Endothelial cell of umbilical vein (primary cell): ENCODE results near the gene BPHL. TPM values are rescaled to one million over a fixed set of nuclear protein-coding genes. Genes with fewer than 3 reads are reported as not detected.

Source experiments
- BruUV-seq: library from RNA; stranded (reverse); fragments of 400-500 nt; replicated peaks from 2 replicates; lab custom pipeline; 2021; lab: Mats Ljungman, UMichigan
- CTCF ChIA-PET: fragments of 300-600, 350-600 bp; sonication (Branson Sonifier 250); formaldehyde crosslinking; loops from one replicate; lab custom pipeline; 2021; ENCODE audit warnings: antibody characterized with exemption, inconsistent platforms; lab: Charles Lee
- POLR2A ChIA-PET: fragments of 300-600, 350-600 bp; sonication (Branson Sonifier 250); formaldehyde crosslinking; loops from one replicate; lab custom pipeline; 2021; ENCODE audit warnings: antibody characterized with exemption, inconsistent platforms; lab: Charles Lee
- DNase-seq: peaks from one replicate; pipeline ENCODE4 v3.0.0-alpha.2; 2011; ENCODE audit warnings: low read depth, low spot score
- FAIRE-seq: peaks from 2 replicates; lab custom pipeline; 2011; peaks lifted over from hg19 to GRCh38; lab: Jason Lieb, UNC
- H2AFZ ChIP-seq: 2 replicates; pipeline ENCODE4 v1.6.0; 2012; ENCODE audit warnings: low read depth, low read length, control low read depth, inconsistent platforms
- H3K27ac ChIP-seq: 2 replicates; pipeline ENCODE4 v1.5.1; 2011; ENCODE audit warnings: low read depth, mild to moderate bottlenecking, control low read depth, low read length, moderate library complexity; ENCODE audit not compliant: insufficient read depth
- H3K27me3 ChIP-seq, 2 experiments: 2 replicates each; pipeline versions ENCODE4 v1.6.0 to v1.6.1; 2011; ENCODE audit warnings: low read length in 2 of 2, mixed read lengths in 1 of 2; ENCODE audit not compliant: control insufficient read depth in 2 of 2, insufficient read depth in 2 of 2
- H3K36me3 ChIP-seq, 2 experiments: 2 replicates in 1 of 2; 3 replicates in 1 of 2; pipeline ENCODE4 v1.5.1; 2011; ENCODE audit warnings: low read length in 2 of 2, mild to moderate bottlenecking in 1 of 2, moderate library complexity in 1 of 2; ENCODE audit not compliant: control insufficient read depth in 2 of 2, insufficient read depth in 2 of 2; ENCODE audit errors: extremely low read depth in 1 of 2
- H3K4me1 ChIP-seq: 3 replicates; pipeline ENCODE4 v1.5.1; 2011; ENCODE audit warnings: mild to moderate bottlenecking, low read length; ENCODE audit not compliant: control insufficient read depth, insufficient read depth; ENCODE audit errors: extremely low read depth
- H3K4me2 ChIP-seq: 2 replicates; pipeline ENCODE4 v1.6.1; 2011; ENCODE audit warnings: low read length, control low read depth, mixed read lengths; ENCODE audit not compliant: insufficient read depth
- H3K4me3 ChIP-seq, 3 experiments: fragments of 200-600 bp in 1 of 3; sonication (generic), shearing (Covaris generic) in 1 of 3; replicated peaks in 1 of 3; 2 replicates each; pipeline ENCODE4 v1.5.1; 2011 to 2016; ENCODE audit warnings: control low read depth in 3 of 3, low read length in 3 of 3, mild to moderate bottlenecking in 2 of 3, inconsistent platforms in 1 of 3, low read depth in 1 of 3, moderate library complexity in 1 of 3; ENCODE audit not compliant: insufficient read depth in 1 of 3
- H3K79me2 ChIP-seq: 2 replicates; pipeline ENCODE4 v1.6.0; 2012; ENCODE audit warnings: low read length, inconsistent platforms; ENCODE audit not compliant: control insufficient read depth, insufficient read depth
- H3K9ac ChIP-seq: replicated peaks from 2 replicates; pipeline ENCODE3; 2011; ENCODE audit warnings: low read length, control low read depth; ENCODE audit not compliant: insufficient read depth; ENCODE audit errors: extremely low read depth
- H3K9me1 ChIP-seq: replicated peaks from 3 replicates; pipeline ENCODE4 v1.6.0; 2011; ENCODE audit warnings: mild to moderate bottlenecking, low read length; ENCODE audit not compliant: control insufficient read depth, insufficient read depth; ENCODE audit errors: extremely low read depth
- H3K9me3 ChIP-seq: replicated peaks from 2 replicates; pipeline ENCODE4 v1.5.1; 2012; ENCODE audit warnings: low read length, inconsistent platforms; ENCODE audit not compliant: control insufficient read depth, insufficient read depth
- H4K20me1 ChIP-seq: replicated peaks from 2 replicates; pipeline ENCODE3; 2011; ENCODE audit warnings: mild to moderate bottlenecking, low read length; ENCODE audit not compliant: control insufficient read depth, insufficient read depth; ENCODE audit errors: extremely low read depth
- EZH2 ChIP-seq: IDR thresholded peaks from 2 replicates; pipeline ENCODE4 v1.6.1; 2012; ENCODE audit warnings: borderline replicate concordance, low read depth, mild to moderate bottlenecking, moderate library complexity, low read length, inconsistent platforms; ENCODE audit not compliant: severe bottlenecking
- FOS ChIP-seq: IDR thresholded peaks from 2 replicates; pipeline ENCODE4 v1.6.1; 2011; ENCODE audit warnings: mild to moderate bottlenecking, low read length, moderate library complexity, borderline replicate concordance; ENCODE audit not compliant: insufficient read depth
- GATA2 ChIP-seq: IDR thresholded peaks from 2 replicates; pipeline ENCODE4 v1.7.0; 2011; ENCODE audit warnings: low read depth, mild to moderate bottlenecking, moderate library complexity, mixed read lengths, low read length; ENCODE audit not compliant: insufficient read length, insufficient read depth
- JUN ChIP-seq: IDR thresholded peaks from 2 replicates; pipeline ENCODE4 v1.6.1; 2011; ENCODE audit warnings: borderline replicate concordance, low read depth; ENCODE audit not compliant: insufficient read length, insufficient read depth
- MYC ChIP-seq: IDR thresholded peaks from one replicate; pipeline ENCODE4 v1.6.1; 2011; ENCODE audit warnings: mild to moderate bottlenecking, low read depth, low read length
- POLR2A ChIP-seq: IDR thresholded peaks from 2 replicates; pipeline ENCODE4 v1.6.1; 2012; ENCODE audit warnings: low read depth, mild to moderate bottlenecking, control low read depth, low read length
- POLR2AphosphoS5 ChIP-seq: IDR thresholded peaks from 2 replicates; pipeline ENCODE4 v1.6.1; 2012; ENCODE audit warnings: low read depth, mild to moderate bottlenecking, control low read depth, low read length, moderate library complexity; ENCODE audit not compliant: insufficient read depth
- dilution Hi-C: fragments of 300-500 bp; cut with MboI; formaldehyde crosslinking; loops from one replicate; pipeline ENCODE4 v1.15.0; 2019; ENCODE audit warnings: low sequenced_read_pairs; ENCODE audit not compliant: extremely low pct_ligation_motif_present
- intact Hi-C: fragments of 100-400 bp; cut with micrococcal nuclease; formaldehyde crosslinking; loops from one replicate; pipeline ENCODE4 v1.10.0; 2022
- polyA plus RNA-seq, 4 experiments: library from polyadenylated mRNA; depleted of rRNA in 3 of 4; stranded (reverse) in 3 of 4; unstranded in 1 of 4; fragments of >200 nt; gene quantifications; 2 replicates each; pipeline versions ENCODE4 v1.2.1 to v1.2.3, GENCODE V29; 2011 to 2012; ENCODE audit warnings: missing spikeins in 1 of 4
- total RNA-seq: library from RNA; stranded (reverse); gene quantifications from 2 replicates; pipeline ENCODE4 v1.2.3, GENCODE V29; 2021
- TF ChIP-seq, protein P1 (sequence below), 2 donors: IDR thresholded peaks; 1 replicate in 1 of 2; 2 replicates in 1 of 2; pipeline ENCODE4 v1.5.1; 2011; ENCODE audit warnings: low read length in 2 of 2, mild to moderate bottlenecking in 2 of 2, moderate library complexity in 2 of 2, control low read depth in 1 of 2, inconsistent platforms in 1 of 2, low read depth in 1 of 2; ENCODE audit not compliant: insufficient read depth in 1 of 2; ENCODE audit errors: extremely low read depth in 1 of 2
- TF ChIP-seq, protein P2 (sequence below): IDR thresholded peaks from 2 replicates; pipeline ENCODE4 v1.6.1; 2011; ENCODE audit not compliant: insufficient read depth, insufficient read length

Gene BPHL
- total and polyA plus RNA-seq, 2 donors (not counting 3 experiments of a cell fraction or from before 2014, with no cell fraction given): 12.3 to 14.8 TPM

DNA sequence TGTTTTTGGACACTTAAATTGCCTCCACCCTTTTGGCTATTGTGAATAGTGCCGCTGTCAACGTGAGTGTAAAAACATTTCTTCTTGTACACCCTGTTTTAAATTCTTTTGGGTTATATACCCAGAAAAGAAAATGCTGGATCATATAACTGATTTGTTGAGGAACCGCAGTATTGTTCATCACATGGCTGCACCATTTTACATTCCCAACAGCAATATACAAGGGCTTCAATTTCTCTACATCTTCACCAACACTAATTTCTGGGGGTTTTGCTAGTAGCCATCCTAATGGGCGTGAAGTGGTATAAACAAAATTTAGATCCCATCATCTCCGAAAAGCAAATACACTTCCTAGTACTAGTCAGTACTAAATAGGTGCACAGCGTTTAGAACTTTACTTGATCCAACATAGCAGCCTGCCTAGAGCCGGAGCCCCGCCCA is 579 bp upstream of the BPHL start:
- intact Hi-C loops: loop anchor here (1.0 to 5.0 kb wide), 4 partner anchors 39 to 899 kb away; partner anchors contain the start of genes NQO2, RIPK1 and TUBB2A
- no peaks in the 10 kb centered on the region for H3K79me2 ChIP-seq
- no peaks in the 10 kb centered on the region for H3K27me3 ChIP-seq
- H3K4me3 ChIP-seq: peak overlapping the region; percentile 54 to 98 (median 74)
- FAIRE-seq (no peak), DNase-seq (no peak)
- H3K4me1 ChIP-seq: peaks cover 10% of the 10 kb centered on the region
- BruUV-seq: TSS peak; percentile 96
- dilution Hi-C loops: no loop called here
- H3K9ac ChIP-seq: peak overlapping the region; percentile 89
- no peaks in the 10 kb centered on the region for H4K20me1 ChIP-seq
- peak overlapping the region; percentile 88 for H3K27ac ChIP-seq
- H3K4me2 ChIP-seq: peak overlapping the region; percentile 74
- no peaks in the 10 kb centered on the region for H3K9me3 ChIP-seq
- no peak for TF ChIP-seq GATA2
- TF ChIP-seq EZH2: no peak
- TF ChIP-seq POLR2A: no peak
- TF ChIP-seq, protein P1, sequence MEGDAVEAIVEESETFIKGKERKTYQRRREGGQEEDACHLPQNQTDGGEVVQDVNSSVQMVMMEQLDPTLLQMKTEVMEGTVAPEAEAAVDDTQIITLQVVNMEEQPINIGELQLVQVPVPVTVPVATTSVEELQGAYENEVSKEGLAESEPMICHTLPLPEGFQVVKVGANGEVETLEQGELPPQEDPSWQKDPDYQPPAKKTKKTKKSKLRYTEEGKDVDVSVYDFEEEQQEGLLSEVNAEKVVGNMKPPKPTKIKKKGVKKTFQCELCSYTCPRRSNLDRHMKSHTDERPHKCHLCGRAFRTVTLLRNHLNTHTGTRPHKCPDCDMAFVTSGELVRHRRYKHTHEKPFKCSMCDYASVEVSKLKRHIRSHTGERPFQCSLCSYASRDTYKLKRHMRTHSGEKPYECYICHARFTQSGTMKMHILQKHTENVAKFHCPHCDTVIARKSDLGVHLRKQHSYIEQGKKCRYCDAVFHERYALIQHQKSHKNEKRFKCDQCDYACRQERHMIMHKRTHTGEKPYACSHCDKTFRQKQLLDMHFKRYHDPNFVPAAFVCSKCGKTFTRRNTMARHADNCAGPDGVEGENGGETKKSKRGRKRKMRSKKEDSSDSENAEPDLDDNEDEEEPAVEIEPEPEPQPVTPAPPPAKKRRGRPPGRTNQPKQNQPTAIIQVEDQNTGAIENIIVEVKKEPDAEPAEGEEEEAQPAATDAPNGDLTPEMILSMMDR (IDR thresholded peaks at IDR 0.05; ENCODE audit: extremely low read depth in 1 of 2, insufficient read depth in 1 of 2, low read depth in 1 of 2, low read length in 2 of 2): no peak
- TF ChIP-seq, protein P2, sequence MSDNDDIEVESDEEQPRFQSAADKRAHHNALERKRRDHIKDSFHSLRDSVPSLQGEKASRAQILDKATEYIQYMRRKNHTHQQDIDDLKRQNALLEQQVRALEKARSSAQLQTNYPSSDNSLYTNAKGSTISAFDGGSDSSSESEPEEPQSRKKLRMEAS: no peak
- no peak for TF ChIP-seq MYC
- no peak for TF ChIP-seq FOS
- no peak for TF ChIP-seq POLR2AphosphoS5
- TF ChIP-seq JUN: no peak
- peaks cover 1 to 7% of the 10 kb centered on the region in 2 experiments for H3K36me3 ChIP-seq
- POLR2A ChIA-PET: interaction anchor here (0.7 to 0.9 kb wide), 2 partner anchors 134 to 165 kb away, joined by 3 read pairs; no protein-coding TSS in a partner anchor
- CTCF ChIA-PET: interaction anchor here (0.6 to 1.0 kb wide), 3 partner anchors 11 to 134 kb away, joined by 3 to 4 read pairs (median 3); partner anchors contain the start of gene TUBB2A
- peak overlapping the region; percentile 92 for H2AFZ ChIP-seq
- H3K9me1 ChIP-seq: no peaks in the 10 kb centered on the region
